GM18909 (cell line): Measurements from ENCODE around the gene IGFBP5.

Experiments
- ATAC-seq: cut with Tn5 transposase; IDR thresholded peaks from one replicate; pipeline ENCODE4 v1.9.1; 2021; ENCODE audit warnings: mild to moderate bottlenecking; ENCODE audit not compliant: unreplicated experiment, poor library complexity

IGFBP5 gene

DNA sequence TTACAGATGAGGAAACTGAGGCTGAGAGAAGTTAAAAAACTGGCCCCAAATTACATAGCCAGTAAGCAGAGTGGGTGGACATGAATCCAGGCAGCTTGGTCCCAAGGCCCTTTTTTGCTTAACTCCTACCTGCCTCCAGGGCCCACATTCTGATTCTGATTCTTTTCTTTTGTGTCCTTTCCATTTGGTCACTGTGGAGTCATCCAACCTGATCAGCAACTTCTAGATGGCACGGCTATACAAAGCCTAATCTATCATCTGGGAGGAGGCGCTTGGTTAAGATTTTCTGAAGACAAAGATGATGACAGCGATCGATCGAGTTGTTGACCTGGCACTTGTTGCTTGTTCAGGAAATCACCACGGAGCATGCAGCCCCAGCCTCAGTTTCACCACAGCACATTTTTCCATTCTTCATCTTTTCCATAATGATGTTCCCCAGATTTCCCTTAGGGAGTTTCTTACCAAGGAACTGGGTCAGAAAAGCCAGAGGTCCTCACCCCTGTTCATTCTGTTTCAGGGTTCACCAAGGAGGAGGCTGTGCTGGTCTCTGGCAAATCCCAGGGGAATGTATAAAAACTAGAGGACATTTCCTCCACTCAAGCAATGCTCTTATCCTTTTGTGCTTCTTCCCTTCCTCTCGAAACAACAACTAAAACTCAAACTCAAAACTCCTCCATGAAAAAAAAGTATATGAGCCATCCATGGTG, 69.0 kb downstream of the IGFBP5 start:
- ATAC-seq: no peak

GRCh38 chr2:216624251-216624650, 71.1 kb downstream of the IGFBP5 start:
- no peak for ATAC-seq

GRCh38 chr2:216622526-216622925, 72.8 kb downstream of the IGFBP5 start:
- ATAC-seq: no peak
